Measurements from ENCODE around the gene UVRAG.

The UVRAG gene

GRCh38 chr11:76023236-76024068, 208.4 kb downstream of the UVRAG start:
- no peak overlapping the region for H3K4me2 ChIP-seq (ENCODE audit: low read length)
- TF ChIP-seq CTCF (IDR thresholded peaks at IDR 0.05; ENCODE audit: low read length) (no peak), EZH2 (IDR thresholded peaks at IDR 0.05; ENCODE audit: borderline replicate concordance, low read length) (no peak)
- no peak overlapping the region for H3K4me3 ChIP-seq (ENCODE audit: low read depth, low read length, poor library complexity, severe bottlenecking)
- H3K4me1 ChIP-seq (ENCODE audit: insufficient read depth, low read length, severe bottlenecking) = no peaks in the 10 kb centered on the region
- no peaks in the 10 kb centered on the region for H3K9me2 ChIP-seq (ENCODE audit: low read depth, low read length)
- no peaks in the 10 kb centered on the region for H3K27me3 ChIP-seq (ENCODE audit: insufficient read depth, low read length)
- H3K36me3 ChIP-seq (ENCODE audit: insufficient read depth, low read length) = peaks cover 41% of the 10 kb centered on the region
- no peak overlapping the region for H2AFZ ChIP-seq (ENCODE audit: low read length)
- no peaks in the 10 kb centered on the region for H4K20me1 ChIP-seq (ENCODE audit: insufficient read depth, low read length)
- H3K27ac ChIP-seq (ENCODE audit: low read depth, low read length, poor library complexity, severe bottlenecking) = no peak overlapping the region
- H3K9ac ChIP-seq (ENCODE audit: low read length) = no peak overlapping the region
- H3K9me3 ChIP-seq (ENCODE audit: low read length) = no peaks in the 10 kb centered on the region
- no peaks in the 10 kb centered on the region for H3K79me2 ChIP-seq (ENCODE audit: insufficient read depth, low read length)
- no peaks in the 10 kb centered on the region for H3F3A ChIP-seq (ENCODE audit: insufficient read depth, low read length)

GRCh38 chr11:76025068-76025467, 210.1 kb downstream of the UVRAG start:
- H4K20me1 ChIP-seq (ENCODE audit: insufficient read depth, low read length) = no peaks in the 10 kb centered on the region
- no peaks in the 10 kb centered on the region for H3F3A ChIP-seq (ENCODE audit: insufficient read depth, low read length)
- H3K4me2 ChIP-seq (ENCODE audit: low read length) = no peak overlapping the region
- no peaks in the 10 kb centered on the region for H3K27me3 ChIP-seq (ENCODE audit: insufficient read depth, low read length)
- H3K36me3 ChIP-seq (ENCODE audit: insufficient read depth, low read length) = peaks cover 25% of the 10 kb centered on the region
- no peak overlapping the region for H3K27ac ChIP-seq (ENCODE audit: low read depth, low read length, poor library complexity, severe bottlenecking)
- TF ChIP-seq EZH2 (IDR thresholded peaks at IDR 0.05; ENCODE audit: borderline replicate concordance, low read length) (no peak), CTCF (IDR thresholded peaks at IDR 0.05; ENCODE audit: low read length) (no peak)
- no peaks in the 10 kb centered on the region for H3K4me1 ChIP-seq (ENCODE audit: insufficient read depth, low read length, severe bottlenecking)
- H3K79me2 ChIP-seq (ENCODE audit: insufficient read depth, low read length) = no peaks in the 10 kb centered on the region
- H3K9ac ChIP-seq (ENCODE audit: low read length) = no peak overlapping the region
- no peak overlapping the region for H2AFZ ChIP-seq (ENCODE audit: low read length)
- no peak overlapping the region for H3K4me3 ChIP-seq (ENCODE audit: low read depth, low read length, poor library complexity, severe bottlenecking)
- no peaks in the 10 kb centered on the region for H3K9me3 ChIP-seq (ENCODE audit: low read length)
- H3K9me2 ChIP-seq (ENCODE audit: low read depth, low read length) = no peaks in the 10 kb centered on the region

- Histone ChIP-seq H3K36me3 (ENCODE audit: insufficient read depth, low read length) (peaks cover 18% of the 10 kb centered on the region), H3K4me2 (ENCODE audit: low read length) (no peak overlapping the region), H3K4me3 (ENCODE audit: low read depth, low read length, poor library complexity, severe bottlenecking) (no peak overlapping the region), H3K9me3 (ENCODE audit: low read length) (no peaks in the 10 kb centered on the region), H3K9me2 (ENCODE audit: low read depth, low read length) (no peaks in the 10 kb centered on the region), H2AFZ (ENCODE audit: low read length) (no peak overlapping the region), H3K79me2 (ENCODE audit: insufficient read depth, low read length) (no peaks in the 10 kb centered on the region), H4K20me1 (ENCODE audit: insufficient read depth, low read length) (no peaks in the 10 kb centered on the region), H3K4me1 (ENCODE audit: insufficient read depth, low read length, severe bottlenecking) (no peaks in the 10 kb centered on the region), H3K9ac (ENCODE audit: low read length) (no peak overlapping the region), H3K27me3 (ENCODE audit: insufficient read depth, low read length) (no peaks in the 10 kb centered on the region), H3F3A (ENCODE audit: insufficient read depth, low read length) (no peaks in the 10 kb centered on the region), H3K27ac (ENCODE audit: low read depth, low read length, poor library complexity, severe bottlenecking) (no peak overlapping the region)
- TF ChIP-seq CTCF (IDR thresholded peaks at IDR 0.05; ENCODE audit: low read length) = no peak
- no peak for TF ChIP-seq EZH2 (IDR thresholded peaks at IDR 0.05; ENCODE audit: borderline replicate concordance, low read length)
Observed at GRCh38 chr11:76025817-76026216, 210.8 kb downstream of the UVRAG start.

All from OCI-LY1 (cell line).